Neuronal stem cell (in vitro differentiated cells): ENCODE results near the gene FHOD3.

Experiments
- DNase-seq: peaks from one replicate; pipeline ENCODE4 v3.0.0-alpha.2; 2013; ENCODE audit warnings: low spot score
- H2AFZ ChIP-seq: one replicate; pipeline ENCODE4 v1.6.1; 2013; ENCODE audit warnings: mild to moderate bottlenecking, low read length, inconsistent platforms
- H2AK5ac ChIP-seq: 2 replicates; pipeline ENCODE4 v1.6.1; 2013; ENCODE audit warnings: low read depth, mild to moderate bottlenecking, inconsistent platforms, low read length, moderate library complexity, mixed read lengths
- H2BK120ac ChIP-seq: 2 replicates; pipeline ENCODE4 v1.6.1; 2013; ENCODE audit warnings: low read depth, mild to moderate bottlenecking, inconsistent platforms, low read length, moderate library complexity, mixed read lengths
- H2BK12ac ChIP-seq: one replicate; pipeline ENCODE4 v1.6.1; 2013; ENCODE audit warnings: low read length, inconsistent platforms
- H2BK15ac ChIP-seq: 2 replicates; pipeline ENCODE4 v1.6.1; 2013; ENCODE audit warnings: mild to moderate bottlenecking, low read length, inconsistent platforms, mixed read lengths
- H2BK5ac ChIP-seq: one replicate; pipeline ENCODE4 v1.6.1; 2013; ENCODE audit warnings: inconsistent platforms, mild to moderate bottlenecking, low read length, moderate library complexity
- H3K14ac ChIP-seq: one replicate; pipeline ENCODE4 v1.6.1; 2013; ENCODE audit warnings: low read length, inconsistent platforms
- H3K18ac ChIP-seq: 2 replicates; pipeline ENCODE4 v1.6.1; 2013; ENCODE audit warnings: low read length, inconsistent platforms
- H3K23ac ChIP-seq: 2 replicates; pipeline ENCODE4 v1.6.1; 2013; ENCODE audit warnings: low read depth, mild to moderate bottlenecking, mixed read lengths, low read length, inconsistent platforms; ENCODE audit not compliant: poor library complexity
- H3K27ac ChIP-seq: replicated peaks from 3 replicates; pipeline ENCODE4 v1.5.1; 2013; ENCODE audit warnings: low read length, inconsistent platforms
- H3K27me3 ChIP-seq, 3 experiments: 2 replicates each; pipeline ENCODE4 v1.6.1; 2013; ENCODE audit warnings: low read length in 3 of 3, mild to moderate bottlenecking in 2 of 3, inconsistent platforms in 1 of 3, low read depth in 1 of 3, mixed read lengths in 1 of 3, moderate library complexity in 1 of 3; ENCODE audit not compliant: control insufficient read depth in 3 of 3, insufficient read depth in 3 of 3
- H3K36me3 ChIP-seq, 2 donors: replicated peaks in 1 of 2; 2 replicates each; pipeline ENCODE4 v1.6.1; 2013; ENCODE audit warnings: low read length in 2 of 2; ENCODE audit not compliant: control insufficient read depth in 2 of 2, insufficient read depth in 2 of 2
- H3K4ac ChIP-seq: 2 replicates; pipeline ENCODE4 v1.6.1; 2013; ENCODE audit warnings: inconsistent platforms, mild to moderate bottlenecking, low read length, moderate library complexity
- H3K4me1 ChIP-seq, 2 donors: 1 replicate in 1 of 2; 2 replicates in 1 of 2; pipeline ENCODE4 v1.6.1; 2013; ENCODE audit warnings: low read length in 2 of 2, low read depth in 1 of 2; ENCODE audit not compliant: control insufficient read depth in 2 of 2, insufficient read depth in 1 of 2
- H3K4me2 ChIP-seq: one replicate; pipeline ENCODE4 v1.6.1; 2013; ENCODE audit warnings: mild to moderate bottlenecking, low read length, inconsistent platforms; ENCODE audit not compliant: insufficient read depth, poor library complexity, severe bottlenecking
- H3K4me3 ChIP-seq, 2 donors: 2 replicates each; pipeline ENCODE4 v1.5.1; 2013; ENCODE audit warnings: low read length in 2 of 2, mild to moderate bottlenecking in 2 of 2, inconsistent platforms in 1 of 2, moderate library complexity in 1 of 2
- H3K79me1 ChIP-seq: one replicate; pipeline ENCODE4 v1.6.1; 2013; ENCODE audit warnings: low read depth, mild to moderate bottlenecking, inconsistent platforms, low read length, moderate library complexity
- H3K9ac ChIP-seq: one replicate; pipeline ENCODE4 v1.6.1; 2013; ENCODE audit warnings: mild to moderate bottlenecking, low read depth, low read length, inconsistent platforms; ENCODE audit not compliant: poor library complexity
- H3K9me3 ChIP-seq, 2 donors: replicated peaks in 1 of 2; 2 replicates each; pipeline versions ENCODE3 to v1.6.1; 2013; ENCODE audit warnings: low read length in 2 of 2, mild to moderate bottlenecking in 2 of 2, inconsistent platforms in 1 of 2, low read depth in 1 of 2, mixed read lengths in 1 of 2, moderate library complexity in 1 of 2; ENCODE audit not compliant: control insufficient read depth in 2 of 2, insufficient read depth in 1 of 2
- H4K8ac ChIP-seq: one replicate; pipeline ENCODE4 v1.6.1; 2013; ENCODE audit warnings: low read depth, mild to moderate bottlenecking, inconsistent platforms, low read length, moderate library complexity
- H4K91ac ChIP-seq: one replicate; pipeline ENCODE4 v1.6.1; 2013; ENCODE audit warnings: low read length, low read depth, mild to moderate bottlenecking, inconsistent platforms; ENCODE audit not compliant: poor library complexity
- WGBS, 2 donors: extraction: QIAGEN DNeasy Blood & Tissue Kit; methylation state at CpG; one replicate each; pipeline ENCODE4 v1.1.7; 2013; ENCODE audit warnings: missing lambda C conversion rate in 2 of 2, mixed read lengths in 1 of 2; ENCODE audit not compliant: insufficient read length in 2 of 2, insufficient replicate concordance in 1 of 2; ENCODE audit errors: extremely low coverage in 2 of 2; 5-methylcytosine and 5-hydroxymethylcytosine counted together

FHOD3 gene

GRCh38 chr18:36331521-36331971, 34.0 kb downstream of the FHOD3 start:
- H3K18ac ChIP-seq: no peak overlapping the region
- no peak overlapping the region for H2BK5ac ChIP-seq
- H3K36me3 ChIP-seq: peaks cover 0 to 20% of the 10 kb centered on the region in 2 donors
- peak overlapping the region; percentile 42 for H3K14ac ChIP-seq
- peaks cover 0 to 12% of the 10 kb centered on the region in 2 donors for H3K9me3 ChIP-seq
- H3K9ac ChIP-seq: no peak overlapping the region
- H4K91ac ChIP-seq: no peak overlapping the region
- DNase-seq: no peak
- H3K4me1 ChIP-seq: peaks cover 2 to 21% of the 10 kb centered on the region in 2 donors
- H3K4me3 ChIP-seq: no peak overlapping the region
- WGBS, 2 donors: no CpG with 5 or more reads among the region's 5 CpGs
- peaks cover 10% of the 10 kb centered on the region for H3K79me1 ChIP-seq
- no peak overlapping the region for H3K4me2 ChIP-seq
- H3K27me3 ChIP-seq: no peaks in the 10 kb centered on the region
- H3K23ac ChIP-seq: peak overlapping the region; percentile 61
- no peak overlapping the region for H3K4ac ChIP-seq
- H2AK5ac ChIP-seq: no peak overlapping the region
- H3K27ac ChIP-seq: no peak overlapping the region
- H2BK12ac ChIP-seq: no peak overlapping the region
- no peak overlapping the region for H2AFZ ChIP-seq
- H2BK15ac ChIP-seq: no peak overlapping the region
- H4K8ac ChIP-seq: peak overlapping the region; percentile 78
- no peak overlapping the region for H2BK120ac ChIP-seq

GRCh38 chr18:36333414-36333813, 35.9 kb downstream of the FHOD3 start:
- H3K4me1 ChIP-seq: peaks cover 2 to 21% of the 10 kb centered on the region in 2 donors
- no peak overlapping the region for H2BK120ac ChIP-seq
- H3K27ac ChIP-seq: no peak overlapping the region
- no peak overlapping the region for H3K9ac ChIP-seq
- no peak overlapping the region for H2AK5ac ChIP-seq
- no peak overlapping the region for H2BK5ac ChIP-seq
- H3K79me1 ChIP-seq: peaks cover 10% of the 10 kb centered on the region
- no peak overlapping the region for H2AFZ ChIP-seq
- no peak overlapping the region for H3K4me3 ChIP-seq
- H3K27me3 ChIP-seq: no peaks in the 10 kb centered on the region
- no peak overlapping the region for H2BK15ac ChIP-seq
- H3K4me2 ChIP-seq: no peak overlapping the region
- H2BK12ac ChIP-seq: no peak overlapping the region
- H3K18ac ChIP-seq: no peak overlapping the region
- no peak overlapping the region for H3K14ac ChIP-seq
- no peak overlapping the region for H3K23ac ChIP-seq
- no peak for DNase-seq
- H4K91ac ChIP-seq: no peak overlapping the region
- peaks cover 0 to 20% of the 10 kb centered on the region in 2 donors for H3K36me3 ChIP-seq
- no peak overlapping the region for H4K8ac ChIP-seq
- H3K4ac ChIP-seq: no peak overlapping the region
- WGBS, 2 donors: no CpG with 5 or more reads among the region's 3 CpGs
- peaks cover 0 to 12% of the 10 kb centered on the region in 2 donors for H3K9me3 ChIP-seq

- Histone ChIP-seq H3K36me3 (peaks cover 0 to 14% of the 10 kb centered on the region in 2 donors), H3K27me3 (no peaks in the 10 kb centered on the region), H3K9me3 (peaks cover 0 to 12% of the 10 kb centered on the region in 2 donors), H2BK12ac (no peak overlapping the region), H2AFZ (no peak overlapping the region), H3K23ac (no peak overlapping the region), H3K14ac (no peak overlapping the region), H3K4me3 (no peak overlapping the region), H3K18ac (no peak overlapping the region), H3K79me1 (peaks cover 11% of the 10 kb centered on the region), H2BK120ac (no peak overlapping the region), H3K27ac (no peak overlapping the region), H2BK15ac (no peak overlapping the region), H4K8ac (no peak overlapping the region), H3K9ac (no peak overlapping the region), H4K91ac (no peak overlapping the region), H3K4me2 (no peak overlapping the region), H3K4me1 (peaks cover 2 to 20% of the 10 kb centered on the region in 2 donors), H2AK5ac (no peak overlapping the region), H2BK5ac (no peak overlapping the region), H3K4ac (no peak overlapping the region)
- WGBS, 2 donors: no CpG with 5 or more reads among the region's 3 CpGs
- DNase-seq: no peak
Measured at GRCh38 chr18:36334798-36335197, 37.3 kb downstream of the FHOD3 start.

GRCh38 chr18:36335476-36336279, 38.2 kb downstream of the FHOD3 start:
- Histone ChIP-seq H3K36me3 (peaks cover 0 to 9% of the 10 kb centered on the region in 2 donors), H2BK12ac (no peak overlapping the region), H2BK120ac (no peak overlapping the region), H3K4ac (no peak overlapping the region), H3K14ac (no peak overlapping the region), H4K8ac (no peak overlapping the region), H3K23ac (peak overlapping the region; percentile 0), H3K27me3 (no peaks in the 10 kb centered on the region), H3K18ac (no peak overlapping the region), H3K4me3 (no peak overlapping the region), H3K9me3 (peaks cover 0 to 12% of the 10 kb centered on the region in 2 donors), H4K91ac (no peak overlapping the region), H3K4me2 (no peak overlapping the region), H2AFZ (no peak overlapping the region), H2AK5ac (no peak overlapping the region), H3K9ac (no peak overlapping the region), H2BK5ac (no peak overlapping the region), H3K79me1 (peaks cover 11% of the 10 kb centered on the region), H3K27ac (no peak overlapping the region), H2BK15ac (no peak overlapping the region), H3K4me1 (peaks cover 2 to 15% of the 10 kb centered on the region in 2 donors)
- WGBS, 2 donors: no CpG with 5 or more reads among the region's 16 CpGs
- no peak for DNase-seq
